ENCODE measurements around the gene ECM1.

GRCh38 chr1:150537732-150538684 is 30.1 kb downstream of the ECM1 start:
- TF ChIP-seq GATA3 (IDR thresholded peaks at IDR 0.05; ENCODE audit: low read depth, low read length) (no peak), GATA2 (IDR thresholded peaks at IDR 0.05; ENCODE audit: low read depth, low read length) (no peak)
